Esophagus squamous epithelium (tissue), 4 donors: ENCODE data around the gene HK2.

Experiments
- CTCF ChIP-seq, 6 experiments: fragments of 450-650 bp in 4 of 6; fragments of 200-600 bp in 2 of 6; sonication (generic) in 2 of 6; IDR thresholded peaks; one replicate each; pipeline ENCODE4 v1.5.1; 2016 to 2019; ENCODE audit warnings: antibody characterized with exemption in 6 of 6, mild to moderate bottlenecking in 4 of 6, moderate library complexity in 4 of 6
- POLR2A ChIP-seq, 4 donors: fragments of 450-650 bp; IDR thresholded peaks; one replicate each; pipeline ENCODE4 v1.6.1; 2017; ENCODE audit warnings: antibody characterized with exemption in 4 of 4, mild to moderate bottlenecking in 4 of 4, moderate library complexity in 3 of 4

DNA sequence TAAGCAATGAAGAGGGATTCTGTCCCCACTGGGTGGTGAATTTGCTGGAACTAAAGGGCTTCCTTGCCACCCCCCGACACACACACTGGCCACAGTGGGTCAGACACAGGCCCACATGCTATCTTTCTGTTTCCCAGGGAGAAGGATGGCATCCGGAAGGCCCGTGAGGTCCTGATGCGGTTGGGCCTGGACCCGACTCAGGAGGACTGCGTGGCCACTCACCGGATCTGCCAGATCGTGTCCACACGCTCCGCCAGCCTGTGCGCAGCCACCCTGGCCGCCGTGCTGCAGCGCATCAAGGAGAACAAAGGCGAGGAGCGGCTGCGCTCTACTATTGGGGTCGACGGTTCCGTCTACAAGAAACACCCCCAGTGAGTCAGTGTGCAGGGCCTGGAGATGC, 44.6 kb downstream of the HK2 start:
- TF ChIP-seq CTCF (IDR thresholded peaks at IDR 0.05) = no peak
- no peak for TF ChIP-seq POLR2A (IDR thresholded peaks at IDR 0.05)
